DOHH2 (cell line): ENCODE data around the gene PSG1.
"Not testable (repeated sequence)": the region's sequence is repeated elsewhere in the genome, so short reads cannot be mapped to it uniquely, and the experiment has no call there.

Experiments
- H3F3A ChIP-seq: fragments of 200-600 bp; sonication (generic), shearing (Covaris generic); 2 replicates; pipeline ENCODE4 v1.6.0; 2016; ENCODE audit warnings: antibody characterized with exemption, mild to moderate bottlenecking; ENCODE audit not compliant: control insufficient read depth, insufficient read depth
- H3K27ac ChIP-seq: fragments of 200-600 bp; sonication (generic); 2 replicates; pipeline ENCODE4 v1.5.1; 2014; ENCODE audit warnings: low read depth, mild to moderate bottlenecking, low read length, moderate library complexity
- H3K27me3 ChIP-seq: fragments of 200-600 bp; sonication (generic); 2 replicates; pipeline ENCODE4 v1.6.1; 2014; ENCODE audit warnings: mild to moderate bottlenecking, low read length, mixed read lengths; ENCODE audit not compliant: control insufficient read depth
- H3K36me3 ChIP-seq: fragments of 200-600 bp; sonication (generic); 2 replicates; pipeline ENCODE4 v1.6.1; 2014; ENCODE audit warnings: mild to moderate bottlenecking, low read length, moderate library complexity, mixed read lengths; ENCODE audit not compliant: control insufficient read depth
- H3K4me1 ChIP-seq: fragments of 200-600 bp; sonication (generic); 2 replicates; pipeline ENCODE4 v1.6.1; 2014; ENCODE audit warnings: mild to moderate bottlenecking, low read length, mixed read lengths; ENCODE audit not compliant: control insufficient read depth
- H3K4me2 ChIP-seq: fragments of 200-600 bp; sonication (generic); 2 replicates; pipeline ENCODE4 v1.6.0; 2014; ENCODE audit warnings: mild to moderate bottlenecking, low read length, moderate library complexity
- H3K4me3 ChIP-seq: fragments of 200-600 bp; sonication (generic); 2 replicates; pipeline ENCODE4 v1.5.1; 2014; ENCODE audit warnings: mild to moderate bottlenecking, low read length, mixed read lengths
- H3K79me2 ChIP-seq: fragments of 200-600 bp; sonication (generic); 2 replicates; pipeline ENCODE4 v1.6.1; 2014; ENCODE audit warnings: mild to moderate bottlenecking, low read length, mixed read lengths; ENCODE audit not compliant: control insufficient read depth
- H3K9me2 ChIP-seq: fragments of 200-600 bp; sonication (generic); replicated peaks from 2 replicates; pipeline ENCODE4 v1.6.1; 2014; ENCODE audit warnings: mild to moderate bottlenecking, low read length, mixed read lengths; ENCODE audit not compliant: control insufficient read depth
- H3K9me3 ChIP-seq: fragments of 200-600 bp; sonication (generic); 2 replicates; pipeline ENCODE4 v1.6.1; 2014; ENCODE audit warnings: antibody characterized with exemption, low read length, mixed read lengths; ENCODE audit not compliant: control insufficient read depth, insufficient read depth
- H4K20me1 ChIP-seq: fragments of 200-600 bp; sonication (generic); 2 replicates; pipeline ENCODE4 v1.6.0; 2014; ENCODE audit warnings: low read depth, mild to moderate bottlenecking, antibody characterized with exemption, low read length, moderate library complexity; ENCODE audit not compliant: control insufficient read depth, insufficient read depth
- CTCF ChIP-seq: fragments of 200-600 bp; sonication (generic); IDR thresholded peaks from one replicate; pipeline ENCODE4 v1.5.1; 2014; ENCODE audit warnings: antibody characterized with exemption, mild to moderate bottlenecking, low read depth, low read length; ENCODE audit not compliant: poor library complexity, severe bottlenecking
- EZH2phosphoT487 ChIP-seq: fragments of 200-600 bp; sonication (generic); IDR thresholded peaks from 2 replicates; pipeline ENCODE4 v1.6.1; 2017; ENCODE audit warnings: borderline replicate concordance, mild to moderate bottlenecking, antibody characterized with exemption, low read length, moderate library complexity, mixed read lengths

The PSG1 gene

GRCh38 chr19:42831221-42832019 is 48.1 kb downstream of the PSG1 start:
- Histone ChIP-seq H3K36me3 (no peaks in the 10 kb centered on the region), H3K27me3 (no peaks in the 10 kb centered on the region), H4K20me1 (no peaks in the 10 kb centered on the region), H3F3A (no peaks in the 10 kb centered on the region), H3K4me1 (no peaks in the 10 kb centered on the region), H3K79me2 (no peaks in the 10 kb centered on the region), H3K4me3 (no peak overlapping the region), H3K4me2 (no peak overlapping the region), H3K9me3 (no peaks in the 10 kb centered on the region), H3K9me2 (no peaks in the 10 kb centered on the region), H3K27ac (no peak overlapping the region)
- TF ChIP-seq EZH2phosphoT487 (no peak), CTCF (no peak)

- not testable (repeated sequence) for H3K4me1 ChIP-seq, H3F3A ChIP-seq, H3K9me2 ChIP-seq, H3K4me2 ChIP-seq, H4K20me1 ChIP-seq, H3K36me3 ChIP-seq, H3K79me2 ChIP-seq, H3K4me3 ChIP-seq, H3K9me3 ChIP-seq, H3K27ac ChIP-seq, H3K27me3 ChIP-seq
Measured at GRCh38 chr19:42821306-42821977, 58.1 kb downstream of the PSG1 start.

- not testable (repeated sequence) for H3F3A ChIP-seq, H4K20me1 ChIP-seq, H3K4me1 ChIP-seq, H3K79me2 ChIP-seq, H3K27me3 ChIP-seq, H3K4me3 ChIP-seq, H3K9me2 ChIP-seq, H3K36me3 ChIP-seq, H3K27ac ChIP-seq, H3K9me3 ChIP-seq, H3K4me2 ChIP-seq
Measured at GRCh38 chr19:42819960-42820650, 59.4 kb downstream of the PSG1 start.

GRCh38 chr19:42816894-42817293 is 62.6 kb downstream of the PSG1 start:
- Histone ChIP-seq H3K79me2 (no peaks in the 10 kb centered on the region), H3K4me1 (no peaks in the 10 kb centered on the region), H3K27me3 (no peaks in the 10 kb centered on the region), H4K20me1 (no peaks in the 10 kb centered on the region), H3K4me2 (no peak overlapping the region), H3K9me2 (no peaks in the 10 kb centered on the region), H3K9me3 (no peaks in the 10 kb centered on the region), H3K36me3 (no peaks in the 10 kb centered on the region), H3F3A (no peaks in the 10 kb centered on the region), H3K4me3 (no peak overlapping the region), H3K27ac (no peak overlapping the region)
- TF ChIP-seq EZH2phosphoT487 (no peak), CTCF (no peak)
